Thyroid gland (tissue), 4 donors: ENCODE results near the gene SGCB.

Source experiments
- CTCF ChIP-seq, 6 experiments: fragments of 200-600 bp in 3 of 6; fragments of 450-650 bp in 3 of 6; sonication (generic) in 3 of 6; IDR thresholded peaks; one replicate each; pipeline ENCODE4 v1.5.1; 2016 to 2019; ENCODE audit warnings: antibody characterized with exemption in 6 of 6, mild to moderate bottlenecking in 2 of 6, inconsistent platforms in 1 of 6, moderate library complexity in 1 of 6
- POLR2A ChIP-seq, 2 donors: fragments of 450-650 bp; IDR thresholded peaks; one replicate each; pipeline ENCODE4 v1.6.1; 2017; ENCODE audit warnings: antibody characterized with exemption in 2 of 2, mild to moderate bottlenecking in 2 of 2, moderate library complexity in 1 of 2

GRCh38 chr4:52032005-52032404 lies 6.1 kb downstream of the SGCB start:
- TF ChIP-seq POLR2A (IDR thresholded peaks at IDR 0.05) (no peak), CTCF (IDR thresholded peaks at IDR 0.05) (no peak)
